Activated CD8-positive, alpha-beta memory T cell treated with anti-CD3 and anti-CD28 coated beads, Interleukin-2, amount 50 U/mL, for 1 hour (primary cell): ENCODE data around the gene PTP4A2.
"Not testable (repeated sequence)": the region's sequence is repeated elsewhere in the genome, so short reads cannot be mapped to it uniquely, and the experiment has no call there.

Source experiments
- DNase-seq: peaks from one replicate; pipeline ENCODE4 v3.0.0-alpha.2; 2020; ENCODE audit errors: extremely low read depth

PTP4A2 gene

DNA sequence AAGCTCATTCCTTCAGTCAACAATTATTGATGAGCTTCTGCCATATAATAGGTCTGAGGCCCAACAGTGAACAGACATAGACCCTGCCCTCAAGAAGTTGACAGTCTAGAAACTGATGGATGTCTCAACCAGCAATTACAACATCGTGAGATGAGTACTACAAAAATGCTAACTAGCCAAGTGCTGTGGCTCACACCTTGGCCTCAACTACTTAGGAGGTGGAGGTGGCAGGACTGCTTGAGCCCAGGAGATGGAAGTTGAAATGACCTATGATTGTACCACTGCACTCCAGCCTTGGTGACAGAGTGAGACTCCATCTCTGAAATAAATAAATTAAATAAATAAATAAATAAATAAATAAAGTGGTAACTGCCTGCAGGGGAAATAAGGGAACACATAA lies 11.7 kb upstream of the PTP4A2 start:
- DNase-seq: no peak

DNA sequence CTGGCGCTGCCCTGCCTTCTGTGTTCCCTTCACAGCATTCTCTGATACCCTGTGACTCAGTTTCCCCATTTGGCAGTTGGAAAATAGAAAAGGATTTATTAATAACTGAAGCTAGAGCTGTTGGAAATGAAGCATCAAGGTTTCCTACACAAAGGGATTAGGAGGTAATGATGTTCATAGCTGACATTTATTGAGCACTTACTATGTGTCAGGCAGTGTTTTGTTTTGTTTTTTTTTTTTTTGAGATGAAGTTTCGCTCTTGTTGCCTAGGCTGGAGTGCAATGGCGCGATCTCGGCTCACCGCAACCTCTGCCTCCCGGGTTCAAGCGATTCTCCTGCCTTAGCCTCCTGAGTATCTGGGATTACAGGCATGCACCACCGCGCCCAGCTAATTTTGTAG lies 7.5 kb upstream of the PTP4A2 start:
- DNase-seq: not testable (repeated sequence)

DNA sequence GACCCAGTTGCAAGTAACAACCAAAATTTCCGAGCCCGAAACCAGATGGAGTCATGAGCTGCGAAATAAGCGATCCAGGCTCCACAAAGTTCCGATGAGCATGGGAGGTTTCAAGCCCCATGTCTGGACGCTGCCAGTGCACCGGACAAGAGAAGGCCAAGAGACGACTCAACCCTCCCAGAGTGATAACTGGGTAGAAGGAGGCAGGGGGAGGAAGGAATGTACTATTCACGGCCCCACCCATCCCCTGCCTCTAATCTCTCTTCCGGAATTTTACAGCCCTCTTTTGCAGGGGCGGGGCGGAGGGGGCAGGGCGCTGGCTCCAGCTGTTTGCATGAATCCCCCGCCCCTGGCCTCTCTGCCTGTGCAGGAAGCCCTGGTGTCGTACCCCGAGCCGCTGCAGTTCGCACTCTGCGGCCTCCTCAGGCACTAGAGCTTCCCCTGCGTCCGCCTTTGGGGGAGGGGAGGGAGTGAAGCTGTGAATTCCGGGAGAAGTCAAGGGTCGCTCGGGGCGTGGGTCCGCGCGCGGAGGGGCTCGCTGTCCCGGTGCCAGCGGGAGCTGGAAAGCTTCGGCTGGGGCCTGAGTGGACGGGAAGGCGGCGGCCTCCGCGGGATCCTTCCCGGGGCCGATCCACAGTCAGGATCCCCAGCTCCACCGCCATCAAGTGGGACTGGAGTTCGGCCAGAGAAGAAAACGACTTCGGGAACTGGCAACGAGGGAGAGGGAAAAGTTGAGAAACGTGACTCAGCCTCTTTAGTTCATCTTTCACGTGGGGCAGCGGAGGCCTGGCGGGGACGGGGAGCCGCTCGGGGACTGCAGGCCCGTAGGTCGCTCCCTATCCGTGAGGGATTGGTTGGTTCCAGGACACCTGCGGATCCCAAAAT lies 6.3 kb upstream of the PTP4A2 start:
- no peak for DNase-seq

DNA sequence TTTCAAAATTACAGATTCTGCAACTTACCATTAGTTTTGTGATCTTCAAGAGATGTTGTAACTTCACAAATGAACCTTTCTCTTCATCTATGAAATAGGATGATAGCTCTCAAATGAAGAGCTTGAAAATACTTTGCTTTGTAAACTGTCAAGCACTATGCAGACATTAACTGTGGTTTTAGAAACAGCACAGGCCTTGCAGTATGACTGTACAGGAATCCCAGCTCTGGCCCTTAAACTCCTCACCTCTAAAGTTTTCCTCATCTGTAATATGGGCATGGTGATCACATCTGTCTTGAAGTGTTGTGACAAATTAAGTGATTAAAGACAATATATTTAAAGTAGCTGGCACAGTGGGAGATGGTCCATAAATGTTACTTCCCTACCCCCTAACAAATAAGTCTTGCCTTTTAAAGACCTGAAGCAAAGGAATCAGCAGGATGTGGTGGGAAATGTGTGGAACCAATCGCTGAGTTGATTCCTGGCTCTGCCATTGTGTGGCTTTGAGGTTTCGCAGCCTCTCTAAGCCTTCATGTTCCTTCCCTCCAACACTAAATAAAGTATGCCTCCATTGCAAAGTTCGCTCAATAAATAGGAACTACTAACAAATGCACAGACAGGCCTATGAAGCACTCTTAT lies 5.5 kb upstream of the PTP4A2 start:
- DNase-seq: no peak

DNA sequence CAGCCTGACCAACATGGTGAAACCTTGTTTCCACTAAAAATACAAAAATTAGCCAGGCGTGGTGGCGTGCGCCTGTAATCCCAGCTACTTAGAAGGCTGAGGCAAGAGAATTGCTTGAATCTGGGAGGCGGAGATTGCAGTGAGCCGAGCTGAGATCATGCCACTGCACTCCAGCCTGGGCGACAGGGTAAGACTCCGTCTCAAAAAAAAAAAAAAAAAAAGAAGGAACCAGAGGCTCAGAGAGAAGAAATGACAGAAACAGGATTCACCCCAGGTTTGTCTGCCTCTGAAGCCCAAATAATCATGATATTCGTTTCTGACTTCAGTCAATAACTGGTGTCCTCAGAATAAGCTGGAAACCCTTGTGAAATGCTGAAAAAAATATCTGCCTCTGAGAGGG lies 3.9 kb upstream of the PTP4A2 start:
- not testable (repeated sequence) for DNase-seq

DNA sequence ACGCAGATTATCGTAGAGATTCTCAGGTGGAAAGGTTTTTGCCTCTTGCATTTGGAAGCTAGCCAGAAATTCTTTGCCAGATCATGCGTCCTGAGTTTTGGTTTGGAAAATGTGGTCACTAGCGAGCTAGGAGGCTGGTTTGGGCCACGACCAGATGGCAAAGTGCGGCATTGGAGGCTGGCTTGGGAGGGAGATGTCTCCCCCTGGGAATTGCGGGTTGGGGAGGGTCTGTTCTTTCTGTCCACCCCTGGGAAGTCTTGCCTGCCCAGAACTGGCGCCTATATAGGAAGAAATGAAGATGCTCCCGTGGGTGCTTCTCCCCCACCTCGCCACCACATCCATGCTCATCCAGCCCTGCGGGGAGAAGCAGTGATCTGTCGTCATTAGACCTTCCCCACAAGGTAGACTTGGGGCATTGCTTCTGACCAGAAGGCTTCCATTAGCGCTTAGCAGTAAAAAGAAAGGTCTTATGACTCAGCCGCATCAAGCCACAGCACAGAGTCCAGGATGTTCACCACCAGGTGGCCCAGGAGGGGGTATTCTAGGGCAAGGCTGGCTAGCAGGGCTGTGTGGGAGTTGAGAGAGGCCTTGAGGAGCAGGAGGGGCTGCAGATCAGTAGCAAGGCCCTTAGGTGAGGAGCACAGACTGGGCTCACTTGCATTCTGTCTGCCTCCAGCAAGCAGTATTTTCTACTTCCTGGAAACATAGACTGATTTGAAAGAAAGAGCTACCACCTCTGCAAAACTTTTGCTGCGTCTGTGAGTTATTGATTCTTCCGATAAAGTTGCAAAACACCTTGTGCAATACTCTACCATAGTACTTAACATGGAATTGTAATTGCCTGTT lies 1.5 kb upstream of the PTP4A2 start:
- peak; percentile 72 for DNase-seq

DNA sequence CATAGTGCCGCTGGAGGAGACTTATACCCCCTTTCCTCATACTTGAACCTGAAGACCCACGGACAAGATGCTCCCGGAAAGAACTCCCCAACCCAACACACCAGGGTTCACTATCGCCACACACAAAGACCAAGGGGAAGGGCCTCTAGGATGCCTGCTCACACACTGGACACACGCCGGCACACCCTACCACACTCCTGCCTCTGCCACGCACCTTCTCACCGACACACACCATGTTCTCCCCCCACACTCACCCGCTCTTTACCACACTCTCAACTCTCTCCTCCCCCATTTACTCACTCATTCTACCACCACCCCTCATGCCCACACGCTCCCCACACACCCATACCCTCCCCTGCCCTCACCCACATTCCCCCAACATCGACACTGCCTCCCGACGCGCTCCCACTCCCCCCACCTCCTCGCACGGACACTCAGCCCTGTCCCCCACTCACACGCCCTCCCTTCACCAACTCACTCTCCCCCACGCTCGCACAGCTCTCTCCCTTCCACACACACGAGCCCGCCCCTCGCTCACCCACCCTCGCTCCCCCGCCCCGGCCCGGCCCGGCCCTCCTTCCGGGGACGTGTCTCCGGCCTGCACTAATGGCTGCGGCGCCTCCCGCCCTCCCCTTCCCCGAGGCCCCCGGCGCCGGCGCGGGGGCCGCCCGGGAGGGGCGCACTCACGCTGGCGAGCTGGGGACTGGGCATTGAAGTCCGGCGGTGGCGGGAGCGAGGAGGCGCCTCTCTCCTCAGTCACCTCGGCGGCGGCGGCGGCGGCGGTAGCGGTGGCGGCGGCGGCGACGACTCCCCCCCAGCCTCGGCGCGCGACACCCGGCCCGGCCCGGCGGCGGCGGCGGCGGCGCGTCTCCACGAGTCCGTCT lies 626 bp downstream of the PTP4A2 start:
- no peak for DNase-seq

DNA sequence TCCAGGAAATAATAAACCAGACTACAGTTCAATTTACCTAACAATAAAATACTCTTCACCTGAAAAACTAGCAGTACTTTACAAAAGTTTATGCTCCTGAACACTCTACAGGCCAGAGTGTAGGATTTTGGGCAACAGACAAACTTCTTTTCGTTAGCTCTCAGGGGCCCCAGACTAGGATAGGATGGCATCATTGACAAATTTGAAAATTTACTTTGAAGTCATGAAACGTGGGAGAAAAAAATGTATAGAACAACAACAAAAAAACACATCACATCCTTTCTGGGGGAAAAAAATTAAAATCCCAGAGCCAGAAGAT lies 1.2 kb downstream of the PTP4A2 start:
- no peak for DNase-seq

DNA sequence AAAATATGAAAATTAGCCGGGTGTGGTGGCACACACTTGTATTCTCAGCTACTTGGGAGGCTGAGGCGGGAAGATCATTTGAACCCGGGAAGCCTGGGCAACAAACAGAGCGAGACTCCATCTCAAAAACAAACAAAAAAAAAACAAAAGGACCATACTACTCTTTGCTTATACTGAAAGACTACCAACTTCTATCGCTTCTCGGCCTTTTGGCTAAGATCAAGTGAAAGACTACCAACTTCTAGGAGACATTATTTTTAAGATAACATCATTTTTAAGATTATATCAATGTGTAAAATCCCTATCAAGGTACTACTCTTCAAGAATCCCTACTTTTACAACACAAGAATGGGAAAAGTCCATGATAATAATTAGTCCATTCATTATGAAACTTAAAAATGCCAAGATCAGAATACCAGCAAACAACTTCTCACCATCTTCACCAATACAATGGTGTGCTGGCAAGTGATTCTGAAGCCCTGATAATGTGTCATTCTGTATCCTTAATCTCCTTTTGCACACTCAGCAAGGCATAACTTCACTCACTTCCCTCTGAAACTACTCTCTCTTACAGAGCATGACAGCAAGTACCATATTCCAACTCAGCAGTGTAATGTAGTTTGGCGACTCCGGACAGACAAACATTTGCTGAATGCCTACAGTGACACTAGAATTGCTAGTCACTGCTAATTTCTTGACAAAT lies 1.7 kb downstream of the PTP4A2 start:
- no peak for DNase-seq

DNA sequence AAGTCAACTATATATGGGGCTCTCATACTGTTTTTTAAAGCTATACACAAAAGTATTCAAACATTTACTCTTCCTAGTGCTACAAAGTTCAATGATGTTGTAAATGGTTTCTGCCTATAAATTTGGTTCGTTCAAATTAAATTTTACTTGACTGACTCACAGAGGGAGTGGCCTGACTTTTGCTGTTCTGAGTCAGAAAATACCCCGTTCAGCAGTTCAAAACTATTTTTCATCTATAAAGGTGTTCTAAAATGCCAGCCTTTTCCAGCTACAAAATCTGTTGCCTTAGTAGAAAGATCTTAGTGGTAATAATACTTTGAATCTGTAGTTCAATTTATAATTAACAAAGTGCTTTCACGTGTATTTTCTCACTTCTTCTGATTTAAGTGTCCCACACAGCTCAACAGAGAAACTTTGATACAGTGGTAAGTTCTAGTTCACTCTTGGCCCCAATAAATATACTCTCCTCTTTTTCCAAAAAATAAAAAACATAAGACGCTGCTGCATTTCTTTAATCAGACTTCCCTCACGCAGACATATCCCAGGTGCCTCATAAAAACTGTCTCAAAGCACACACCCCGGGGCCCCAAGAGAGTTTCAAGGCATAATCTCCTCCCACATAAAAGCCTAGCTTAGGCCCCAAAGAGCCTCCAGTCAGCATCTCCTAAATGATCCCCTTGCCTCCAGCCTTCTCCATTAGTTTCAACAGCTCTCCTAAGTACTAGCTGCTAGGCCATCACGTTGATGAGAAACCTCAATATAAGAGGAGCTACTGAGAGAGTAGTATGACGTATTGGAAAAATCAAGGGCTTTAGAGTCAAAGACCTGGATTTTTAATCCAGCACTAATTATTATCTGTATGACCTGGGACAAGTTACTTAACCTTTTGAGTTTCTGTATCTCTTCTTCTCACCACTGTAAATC lies 3.2 kb downstream of the PTP4A2 start:
- DNase-seq: no peak

DNA sequence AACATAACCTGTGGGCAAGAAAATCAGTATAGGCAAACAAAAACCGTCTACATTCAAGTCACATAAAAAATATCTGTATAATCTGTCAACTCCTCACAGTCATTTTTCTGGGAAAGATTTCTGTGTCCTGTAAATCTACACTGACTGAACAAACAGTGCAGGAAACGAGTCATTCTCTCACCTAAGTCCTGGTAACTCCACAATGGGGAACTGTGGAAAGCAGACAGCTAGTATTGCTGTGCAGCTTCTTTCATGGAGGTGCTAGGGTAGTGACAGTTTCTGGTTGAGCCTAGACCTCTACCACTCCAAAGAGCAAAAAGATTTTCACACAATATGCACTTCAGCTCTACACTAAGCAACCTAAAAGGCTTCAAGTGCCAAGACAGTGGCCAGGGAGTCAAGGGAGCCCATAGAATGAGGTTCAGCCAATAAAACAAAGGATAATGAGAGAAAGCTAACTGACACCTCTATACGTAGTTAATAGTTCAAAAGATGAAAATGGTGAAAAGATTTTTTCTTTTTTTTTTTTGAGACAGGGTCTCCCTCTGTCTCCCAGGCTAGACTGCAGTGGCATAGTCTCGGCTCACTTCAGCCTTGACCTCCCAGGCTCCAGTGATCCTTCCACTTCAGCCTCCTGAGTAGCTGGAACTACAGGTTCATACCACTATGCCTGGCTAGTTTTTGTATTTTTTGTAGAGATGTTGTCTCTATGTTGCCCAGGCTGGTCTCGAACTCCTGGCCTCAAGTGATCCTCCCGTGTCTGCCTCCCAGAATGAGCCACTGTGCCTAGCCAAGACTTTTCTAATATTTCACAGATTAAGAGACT lies 5.5 kb downstream of the PTP4A2 start:
- DNase-seq: no peak

DNA sequence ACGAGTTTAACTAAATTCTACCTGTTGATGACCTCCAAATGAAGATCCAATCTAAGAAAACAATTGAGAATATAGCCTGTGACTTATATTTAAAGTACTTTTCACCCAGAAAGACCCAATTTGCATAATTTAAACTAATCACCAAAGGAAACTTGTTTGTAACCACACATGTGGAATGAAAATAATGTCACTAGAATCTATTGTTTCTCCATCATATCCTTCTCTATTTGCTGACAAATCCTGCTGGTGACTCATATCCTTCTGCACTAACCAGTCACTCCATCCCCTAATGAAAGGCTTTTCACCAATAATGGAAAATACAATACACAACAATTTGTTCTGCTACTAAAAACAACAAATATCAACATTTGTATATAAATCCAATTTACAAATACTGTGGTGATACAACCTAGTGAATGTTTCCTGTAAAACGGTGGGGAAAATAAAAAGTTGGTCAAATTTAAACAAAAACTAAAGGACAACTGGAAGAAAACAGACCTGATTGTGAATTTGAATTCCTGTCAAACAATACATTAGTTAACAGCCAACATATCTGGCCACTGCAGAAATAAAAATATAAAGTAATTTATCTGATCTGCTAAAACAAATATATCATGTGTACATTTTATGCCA lies 6.5 kb downstream of the PTP4A2 start:
- DNase-seq: no peak

DNA sequence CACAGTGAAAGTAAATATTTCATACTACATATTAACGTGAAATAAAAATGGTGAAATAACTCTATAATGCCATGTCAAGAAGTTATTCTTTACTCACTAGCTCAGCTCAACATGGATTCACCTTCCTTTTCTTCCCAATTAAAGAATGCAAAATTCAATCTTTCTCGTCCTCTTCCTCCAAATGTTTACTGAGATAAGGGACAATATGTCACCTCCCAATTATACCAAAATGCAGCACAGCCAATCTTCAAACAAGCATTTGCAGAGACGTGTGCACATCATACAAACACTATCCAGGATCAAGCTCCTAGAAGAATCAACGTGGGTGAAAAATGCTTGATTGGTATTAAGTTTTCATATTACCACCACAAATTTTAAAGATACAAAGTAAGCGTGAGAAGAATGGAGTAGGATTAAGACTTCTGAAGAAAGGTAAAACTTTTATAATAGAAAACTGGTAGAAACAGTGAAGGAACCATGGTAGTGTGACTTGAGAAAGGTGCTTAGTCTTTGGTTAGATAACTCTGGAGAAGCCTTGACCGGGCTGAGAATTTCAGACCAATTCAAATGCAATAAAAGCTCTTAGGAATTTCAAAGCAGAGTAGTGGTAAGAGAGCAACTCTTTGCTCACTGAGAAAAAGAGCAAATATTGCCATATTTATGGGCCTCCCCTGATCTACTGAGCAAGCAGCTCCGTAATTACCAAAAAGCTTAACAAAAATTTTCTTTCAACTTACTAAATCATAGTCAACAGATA lies 7.2 kb downstream of the PTP4A2 start:
- DNase-seq: no peak

DNA sequence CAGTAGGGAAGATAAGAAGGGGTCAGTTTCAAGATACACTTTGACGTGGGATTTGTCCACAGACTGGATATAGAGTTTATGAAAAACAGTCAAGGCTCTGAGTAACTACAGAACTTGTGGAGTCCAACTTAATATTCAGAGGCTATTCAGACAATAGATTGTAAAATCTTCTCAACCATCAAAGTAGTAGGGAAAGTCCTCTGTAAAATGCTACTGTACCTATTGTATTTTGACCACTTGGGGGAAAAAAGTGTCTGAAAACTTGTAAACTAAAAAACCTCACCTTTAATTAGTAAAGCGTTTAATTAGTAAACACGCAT lies 10.5 kb downstream of the PTP4A2 start:
- no peak for DNase-seq

DNA sequence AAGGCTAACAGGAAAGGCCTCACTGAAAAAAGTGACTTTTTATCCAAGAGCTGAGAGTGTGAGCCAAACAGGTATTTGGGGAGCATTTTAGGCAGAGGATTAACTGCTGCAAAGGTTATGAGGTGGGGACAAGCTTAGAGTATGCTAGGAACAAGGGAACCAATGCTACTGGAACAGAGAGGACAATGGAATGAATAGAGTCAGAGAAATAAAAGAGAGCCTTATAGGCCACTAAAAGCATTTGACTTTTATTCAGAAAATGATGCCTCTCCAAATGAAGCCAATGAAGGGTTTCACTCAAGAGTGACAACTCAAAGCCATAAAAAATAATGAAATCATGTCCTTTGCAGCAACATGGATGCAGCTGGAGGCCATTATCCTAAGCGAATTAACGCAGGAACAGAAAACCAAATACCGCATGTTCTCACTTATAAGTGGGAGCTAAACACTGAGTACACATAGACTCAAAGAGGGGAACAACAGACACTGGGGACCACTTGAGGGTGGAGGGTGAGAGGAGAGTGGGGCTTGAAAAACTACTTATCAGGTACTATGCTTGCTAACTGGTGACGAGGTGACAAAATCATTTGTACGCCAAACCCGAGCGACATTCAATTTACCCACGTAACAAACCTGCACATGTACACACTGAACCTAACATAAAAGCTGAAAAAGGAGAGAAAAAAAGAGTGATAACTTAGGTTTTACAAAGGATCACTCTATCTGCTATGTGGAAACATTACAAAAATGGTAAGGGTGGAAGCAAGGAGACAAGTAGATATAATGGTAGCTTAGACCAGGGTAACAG lies 11.1 kb downstream of the PTP4A2 start:
- no peak for DNase-seq

DNA sequence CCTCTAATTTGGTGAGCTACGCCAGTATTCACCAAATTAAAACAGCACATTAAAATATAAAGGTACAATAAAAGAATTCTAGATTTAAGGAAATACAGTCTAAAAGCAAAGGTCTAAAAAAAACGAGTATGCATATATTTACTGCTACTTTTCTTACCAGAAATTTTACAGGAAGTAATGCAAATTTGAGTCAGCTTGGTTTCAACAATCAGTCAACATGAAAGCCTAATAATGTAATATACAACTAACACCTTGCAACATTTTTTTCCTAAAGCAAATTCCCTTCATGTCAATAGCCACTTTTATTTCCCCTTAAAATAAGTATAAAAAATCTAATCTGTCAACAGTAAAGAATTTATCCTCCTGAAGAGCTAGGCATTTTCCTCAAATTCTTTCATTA lies 11.9 kb downstream of the PTP4A2 start:
- no peak for DNase-seq

DNA sequence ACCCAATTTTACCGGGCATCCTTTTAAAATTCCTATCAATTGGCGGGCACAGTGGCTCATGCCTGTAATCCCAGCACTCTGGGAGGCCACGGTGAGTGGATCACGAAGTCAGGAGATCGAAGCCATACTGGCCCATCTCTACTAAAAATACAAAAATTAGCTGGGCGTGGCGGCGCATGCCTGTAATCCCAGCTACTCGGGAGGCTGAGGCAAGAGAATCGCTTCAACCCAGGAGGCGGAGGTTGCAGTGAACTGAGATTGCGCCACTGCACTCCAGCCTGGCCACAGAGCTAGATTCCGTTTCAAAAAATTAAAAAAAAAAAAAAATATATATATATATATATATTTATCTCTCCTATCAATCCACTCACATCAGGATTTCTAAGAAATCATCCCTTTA lies 12.3 kb downstream of the PTP4A2 start:
- DNase-seq: not testable (repeated sequence)
